Measurements from ENCODE around the gene SCYGR2.

Gene SCYGR2

GRCh38 chr2:227597036-227597435 is 1.7 kb upstream of the SCYGR2 start:
- peaks cover 15% of the 10 kb centered on the region for H3K27me3 Mint-ChIP-seq (ENCODE audit: low read depth)
- no peaks in the 10 kb centered on the region for H3K36me3 Mint-ChIP-seq (ENCODE audit: low read depth)

GRCh38 chr2:227597998-227598397 is 695 bp upstream of the SCYGR2 start:
- H3K4me1 Mint-ChIP-seq (ENCODE audit: low read depth): peaks cover 5% of the 10 kb centered on the region
- H3K9me3 Mint-ChIP-seq: no peaks in the 10 kb centered on the region
- H3K36me3 Mint-ChIP-seq (ENCODE audit: low read depth): no peaks in the 10 kb centered on the region
- peaks cover 15% of the 10 kb centered on the region for H3K27me3 Mint-ChIP-seq (ENCODE audit: low read depth)
- no peak for DNase-seq (ENCODE audit: low spot score)
- H3K27ac Mint-ChIP-seq: no peak overlapping the region
- no peak overlapping the region for H3K4me3 Mint-ChIP-seq

More at GRCh38 chr2:227597036-227597435, 1.7 kb upstream of the SCYGR2 start:
- H3K27ac Mint-ChIP-seq: no peak overlapping the region
- peaks cover 9% of the 10 kb centered on the region for H3K4me1 Mint-ChIP-seq (ENCODE audit: low read depth)
- no peak for DNase-seq (ENCODE audit: low spot score)
- no peaks in the 10 kb centered on the region for H3K9me3 Mint-ChIP-seq
- no peak overlapping the region for H3K4me3 Mint-ChIP-seq

DNA sequence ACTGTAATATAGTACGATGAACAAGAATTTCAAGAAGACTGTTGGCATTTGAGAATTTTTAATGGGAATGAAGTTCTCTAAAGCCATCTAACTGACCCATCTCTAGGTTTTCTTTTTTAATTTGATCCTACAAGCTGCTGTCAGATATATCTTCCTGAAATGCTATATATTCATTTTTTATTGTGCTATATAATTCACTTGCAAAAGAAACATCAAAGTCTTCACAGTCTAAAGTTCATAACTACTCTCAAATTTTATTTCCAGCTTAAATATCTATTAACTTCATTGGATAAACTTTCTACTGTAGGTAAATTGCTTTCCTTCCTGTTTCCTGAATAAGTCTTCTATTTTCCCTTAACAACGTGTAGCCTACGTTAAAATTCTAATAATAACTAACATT is 3.7 kb downstream of the SCYGR2 start:
- no peak overlapping the region for H3K4me3 Mint-ChIP-seq
- no peaks in the 10 kb centered on the region for H3K4me1 Mint-ChIP-seq (ENCODE audit: low read depth)
- DNase-seq (ENCODE audit: low spot score): no peak
- no peaks in the 10 kb centered on the region for H3K9me3 Mint-ChIP-seq
- H3K27me3 Mint-ChIP-seq (ENCODE audit: low read depth): peaks cover 3% of the 10 kb centered on the region
- H3K36me3 Mint-ChIP-seq (ENCODE audit: low read depth): no peaks in the 10 kb centered on the region
- no peak overlapping the region for H3K27ac Mint-ChIP-seq

- no peak overlapping the region for H3K27ac Mint-ChIP-seq
- DNase-seq (ENCODE audit: low spot score): no peak
- H3K9me3 Mint-ChIP-seq: no peaks in the 10 kb centered on the region
- no peaks in the 10 kb centered on the region for H3K36me3 Mint-ChIP-seq (ENCODE audit: low read depth)
- peaks cover 21% of the 10 kb centered on the region for H3K27me3 Mint-ChIP-seq (ENCODE audit: low read depth)
- H3K4me1 Mint-ChIP-seq (ENCODE audit: low read depth): peaks cover 3% of the 10 kb centered on the region
- H3K4me3 Mint-ChIP-seq: no peak overlapping the region
Observed at GRCh38 chr2:227606476-227606875, 7.8 kb downstream of the SCYGR2 start.

- H3K27ac Mint-ChIP-seq: no peak overlapping the region
- no peaks in the 10 kb centered on the region for H3K36me3 Mint-ChIP-seq (ENCODE audit: low read depth)
- H3K4me1 Mint-ChIP-seq (ENCODE audit: low read depth): peaks cover 3% of the 10 kb centered on the region
- no peaks in the 10 kb centered on the region for H3K9me3 Mint-ChIP-seq
- H3K27me3 Mint-ChIP-seq (ENCODE audit: low read depth): peaks cover 26% of the 10 kb centered on the region
- DNase-seq (ENCODE audit: low spot score): no peak
- no peak overlapping the region for H3K4me3 Mint-ChIP-seq
Observed at GRCh38 chr2:227607941-227608340, 9.2 kb downstream of the SCYGR2 start.

DNA sequence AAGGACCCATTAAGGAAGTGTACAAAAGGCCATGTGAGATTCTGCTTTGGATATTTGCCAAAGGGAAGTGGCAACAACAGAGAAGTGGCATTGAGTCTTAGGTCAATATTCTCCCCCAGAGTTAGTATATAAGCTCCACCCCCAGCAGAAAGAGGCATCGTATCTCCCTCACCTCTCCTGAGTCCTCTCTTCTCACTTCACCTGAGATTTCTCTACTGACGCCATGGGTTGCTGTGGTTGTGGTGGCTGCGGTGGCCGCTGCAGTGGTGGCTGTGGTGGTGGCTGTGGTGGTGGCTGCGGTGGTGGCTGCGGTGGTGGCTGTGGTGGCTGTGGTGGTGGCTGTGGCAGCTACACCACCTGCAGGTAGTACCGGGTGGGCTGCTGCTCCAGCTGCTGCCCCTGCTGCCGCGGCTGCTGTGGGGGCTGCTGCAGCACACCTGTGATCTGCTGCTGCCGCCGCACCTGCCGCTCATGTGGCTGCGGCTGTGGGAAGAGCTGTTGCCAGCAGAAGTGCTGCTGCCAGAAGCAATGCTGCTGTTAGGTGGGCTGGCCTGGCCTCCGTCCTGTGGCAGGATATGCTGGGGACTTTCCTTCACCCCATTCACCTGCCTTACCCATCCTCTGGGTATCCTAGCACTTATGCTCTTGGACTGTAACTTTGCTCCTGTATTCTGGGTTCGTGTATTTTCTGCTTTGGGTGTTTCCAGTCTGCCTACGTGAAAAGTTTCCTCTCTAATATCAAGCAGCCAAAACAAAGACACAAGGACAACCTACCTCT is 10.1 kb downstream of the SCYGR2 start:
- Mint-ChIP-seq H3K27ac (no peak overlapping the region), H3K4me1 (ENCODE audit: low read depth) (peaks cover 3% of the 10 kb centered on the region), H3K27me3 (ENCODE audit: low read depth) (peaks cover 26% of the 10 kb centered on the region), H3K9me3 (no peaks in the 10 kb centered on the region), H3K36me3 (ENCODE audit: low read depth) (no peaks in the 10 kb centered on the region), H3K4me3 (no peak overlapping the region)
- DNase-seq (ENCODE audit: low spot score): no peak

- Mint-ChIP-seq H3K36me3 (ENCODE audit: low read depth) (no peaks in the 10 kb centered on the region), H3K9me3 (no peaks in the 10 kb centered on the region), H3K4me3 (no peak overlapping the region), H3K27ac (no peak overlapping the region), H3K27me3 (ENCODE audit: low read depth) (peaks cover 26% of the 10 kb centered on the region), H3K4me1 (ENCODE audit: low read depth) (peaks cover 3% of the 10 kb centered on the region)
- no peak for DNase-seq (ENCODE audit: low spot score)
Observed at GRCh38 chr2:227610123-227610522, 11.4 kb downstream of the SCYGR2 start.

- Mint-ChIP-seq H3K4me3 (no peak overlapping the region), H3K27me3 (ENCODE audit: low read depth) (peaks cover 24% of the 10 kb centered on the region), H3K36me3 (ENCODE audit: low read depth) (no peaks in the 10 kb centered on the region), H3K27ac (no peak overlapping the region), H3K9me3 (no peaks in the 10 kb centered on the region), H3K4me1 (ENCODE audit: low read depth) (peaks cover 3% of the 10 kb centered on the region)
- DNase-seq (ENCODE audit: low spot score): no peak
Observed at GRCh38 chr2:227612546-227613271, 14.0 kb downstream of the SCYGR2 start.

GRCh38 chr2:227613272-227613660 is 14.6 kb downstream of the SCYGR2 start:
- peaks cover 3% of the 10 kb centered on the region for H3K4me1 Mint-ChIP-seq (ENCODE audit: low read depth)
- H3K9me3 Mint-ChIP-seq: no peaks in the 10 kb centered on the region
- H3K36me3 Mint-ChIP-seq (ENCODE audit: low read depth): no peaks in the 10 kb centered on the region
- H3K4me3 Mint-ChIP-seq: no peak overlapping the region
- no peak overlapping the region for H3K27ac Mint-ChIP-seq
- no peak for DNase-seq (ENCODE audit: low spot score)
- peaks cover 23% of the 10 kb centered on the region for H3K27me3 Mint-ChIP-seq (ENCODE audit: low read depth)

GRCh38 chr2:227614246-227614645 is 15.6 kb downstream of the SCYGR2 start:
- H3K27me3 Mint-ChIP-seq (ENCODE audit: low read depth): peaks cover 16% of the 10 kb centered on the region
- no peaks in the 10 kb centered on the region for H3K9me3 Mint-ChIP-seq
- H3K4me1 Mint-ChIP-seq (ENCODE audit: low read depth): peaks cover 3% of the 10 kb centered on the region
- no peak for DNase-seq (ENCODE audit: low spot score)
- H3K27ac Mint-ChIP-seq: no peak overlapping the region
- H3K36me3 Mint-ChIP-seq (ENCODE audit: low read depth): no peaks in the 10 kb centered on the region
- no peak overlapping the region for H3K4me3 Mint-ChIP-seq

GRCh38 chr2:227614740-227615139 is 16.0 kb downstream of the SCYGR2 start, which contains the start of gene SCYGR3:
TSS of gene SCYGR3 (minus strand) at chr2:227614840. CDS start at chr2:227614840, 0 bp downstream.
- DNase-seq (ENCODE audit: low spot score): no peak
- no peaks in the 10 kb centered on the region for H3K9me3 Mint-ChIP-seq
- H3K4me1 Mint-ChIP-seq (ENCODE audit: low read depth): peaks cover 3% of the 10 kb centered on the region
- no peaks in the 10 kb centered on the region for H3K36me3 Mint-ChIP-seq (ENCODE audit: low read depth)
- H3K27ac Mint-ChIP-seq: no peak within 1 kb of the TSS
- H3K27me3 Mint-ChIP-seq (ENCODE audit: low read depth): peaks cover 13% of the 10 kb centered on the region
- no peak within 1 kb of the TSS for H3K4me3 Mint-ChIP-seq

GRCh38 chr2:227615181-227615580 is 16.5 kb downstream of the SCYGR2 start:
- H3K4me1 Mint-ChIP-seq (ENCODE audit: low read depth): peaks cover 1% of the 10 kb centered on the region
- peaks cover 11% of the 10 kb centered on the region for H3K27me3 Mint-ChIP-seq (ENCODE audit: low read depth)
- no peak overlapping the region for H3K27ac Mint-ChIP-seq
- no peaks in the 10 kb centered on the region for H3K36me3 Mint-ChIP-seq (ENCODE audit: low read depth)
- DNase-seq (ENCODE audit: low spot score): no peak
- H3K4me3 Mint-ChIP-seq: no peak overlapping the region
- H3K9me3 Mint-ChIP-seq: no peaks in the 10 kb centered on the region

DNA sequence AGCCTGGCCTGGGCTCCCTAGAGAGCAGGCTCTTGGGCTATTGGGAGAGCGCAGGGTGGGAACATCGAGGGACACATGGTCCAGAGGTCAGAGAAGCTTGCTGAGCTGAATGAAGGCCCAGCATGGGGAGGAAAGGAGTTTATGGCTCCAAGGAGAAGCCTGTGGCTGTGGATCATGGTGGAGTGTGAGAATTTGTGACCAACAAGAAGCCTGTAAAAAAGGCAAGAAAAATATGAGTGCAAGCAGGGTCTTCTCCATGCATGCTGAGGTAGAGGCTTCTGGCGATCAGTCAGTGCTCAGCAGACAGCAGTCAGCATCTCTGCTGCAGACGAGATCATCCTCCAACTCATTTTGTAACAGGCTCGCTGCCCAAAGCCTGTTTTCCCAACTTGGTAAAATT is 17.2 kb downstream of the SCYGR2 start:
- H3K4me3 Mint-ChIP-seq: no peak overlapping the region
- DNase-seq (ENCODE audit: low spot score): no peak
- H3K4me1 Mint-ChIP-seq (ENCODE audit: low read depth): no peaks in the 10 kb centered on the region
- H3K36me3 Mint-ChIP-seq (ENCODE audit: low read depth): no peaks in the 10 kb centered on the region
- H3K9me3 Mint-ChIP-seq: no peaks in the 10 kb centered on the region
- peaks cover 5% of the 10 kb centered on the region for H3K27me3 Mint-ChIP-seq (ENCODE audit: low read depth)
- H3K27ac Mint-ChIP-seq: no peak overlapping the region

DNA sequence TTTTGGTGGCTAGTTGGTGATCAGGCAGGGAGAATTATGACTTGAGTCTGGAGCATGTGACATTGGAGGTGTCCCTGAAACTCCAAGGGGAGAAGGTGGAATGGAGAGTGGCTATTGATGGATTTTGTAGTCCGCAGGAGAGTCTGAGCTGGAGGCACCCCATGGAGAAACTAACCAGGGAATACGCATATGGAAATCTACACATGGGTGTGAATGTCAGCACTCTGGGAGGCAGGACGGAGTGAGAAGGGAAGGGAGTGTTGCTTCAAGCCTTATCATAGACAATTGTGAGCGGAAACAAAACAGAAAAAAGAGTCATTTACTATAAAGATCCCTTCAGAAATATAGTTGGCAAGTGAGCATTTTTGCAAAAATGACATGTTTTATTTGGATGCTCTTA is 17.9 kb downstream of the SCYGR2 start:
- Mint-ChIP-seq H3K4me1 (ENCODE audit: low read depth) (no peaks in the 10 kb centered on the region), H3K27me3 (ENCODE audit: low read depth) (peaks cover 5% of the 10 kb centered on the region)
- DNase-seq (ENCODE audit: low spot score): no peak

More for the DNA sequence above, 17.9 kb downstream of the SCYGR2 start:
- no peak overlapping the region for H3K4me3 Mint-ChIP-seq
- no peaks in the 10 kb centered on the region for H3K36me3 Mint-ChIP-seq (ENCODE audit: low read depth)
- H3K27ac Mint-ChIP-seq: no peak overlapping the region
- H3K9me3 Mint-ChIP-seq: no peaks in the 10 kb centered on the region
